ENCODE data around the gene MOCOS. TPM values are rescaled to one million over a fixed set of nuclear protein-coding genes. Genes with fewer than 3 reads are reported as not detected.
"Not testable (repeated sequence)": the region's sequence is repeated elsewhere in the genome, so short reads cannot be mapped to it uniquely, and the experiment has no call there.

Gene MOCOS
- total RNA-seq, 4 donors from 2014 or later, result 2.6 to 5.7 (median 4.4) TPM

- Histone ChIP-seq H3K36me3 (no peaks in the 10 kb centered on the region), H3K4me1 (no peaks in the 10 kb centered on the region), H3K9me3 (peaks cover 0 to 4% of the 10 kb centered on the region in 2 donors), H3K4me3 (no peak overlapping the region), H3K27me3 (no peaks in the 10 kb centered on the region), H3K27ac (no peak overlapping the region)
- DNase-seq, result no peak
- 80 to 94% methylated on average over 3 to 4 of the region's 4 CpGs for WGBS, 2 donors (ENCODE audit: low coverage in 1 of 2)
- intact Hi-C loops (cut with DNase I; ENCODE audit: low total_unique reads) (no loop called here), in situ Hi-C loops (cut with MboI; ENCODE audit: low pct_ligation_motif_present in 1 of 4, low pct_unique_long_range_greater_than_20kb in 1 of 4, low sequenced_read_pairs in 3 of 4) (no loop called here)
- TF ChIP-seq POLR2AphosphoS5 (IDR thresholded peaks at IDR 0.05), result no peak
- TF ChIP-seq CTCF (IDR thresholded peaks at IDR 0.05), result no peak
- no peak for TF ChIP-seq EP300 (IDR thresholded peaks at IDR 0.05; ENCODE audit: low read depth)
- no peak for TF ChIP-seq POLR2A (IDR thresholded peaks at IDR 0.05)
These were observed 17.9 kb downstream of the MOCOS start for GRCh38 chr18:36205166-36205565.

GRCh38 chr18:36207303-36207702 lies 20.0 kb downstream of the MOCOS start:
- DNase-seq, result no peak
- Histone ChIP-seq H3K4me1 (no peaks in the 10 kb centered on the region), H3K27ac (no peak overlapping the region), H3K9me3 (peaks cover 0 to 4% of the 10 kb centered on the region in 2 donors), H3K36me3 (no peaks in the 10 kb centered on the region), H3K27me3 (no peaks in the 10 kb centered on the region), H3K4me3 (no peak overlapping the region)
- 64 to 84% methylated on average over 1 of the region's 1 CpG for WGBS, 2 donors (ENCODE audit: low coverage in 1 of 2)
- intact Hi-C loops (cut with DNase I; ENCODE audit: low total_unique reads), result no loop called here
- no peak for TF ChIP-seq POLR2A (IDR thresholded peaks at IDR 0.05)
- TF ChIP-seq CTCF (IDR thresholded peaks at IDR 0.05), result no peak
- TF ChIP-seq EP300 (IDR thresholded peaks at IDR 0.05; ENCODE audit: low read depth), result no peak
- no peak for TF ChIP-seq POLR2AphosphoS5 (IDR thresholded peaks at IDR 0.05)
- in situ Hi-C loops (cut with MboI; ENCODE audit: low pct_ligation_motif_present in 1 of 4, low pct_unique_long_range_greater_than_20kb in 1 of 4, low sequenced_read_pairs in 3 of 4), result no loop called here

- DNase-seq; H3K4me3 ChIP-seq; H3K9me3 ChIP-seq; H3K27ac ChIP-seq; in situ Hi-C loops (cut with MboI; ENCODE audit: low pct_ligation_motif_present in 1 of 4, low pct_unique_long_range_greater_than_20kb in 1 of 4, low sequenced_read_pairs in 3 of 4); H3K36me3 ChIP-seq; intact Hi-C loops (cut with DNase I; ENCODE audit: low total_unique reads); H3K4me1 ChIP-seq; H3K27me3 ChIP-seq: not testable (repeated sequence)
- WGBS, 2 donors (ENCODE audit: low coverage in 1 of 2), result 98 to 100% methylated on average over 2 of the region's 2 CpGs
These were observed 20.7 kb downstream of the MOCOS start for GRCh38 chr18:36207969-36208368.

GRCh38 chr18:36211612-36212065 lies 24.3 kb downstream of the MOCOS start:
- intact Hi-C loops (cut with DNase I; ENCODE audit: low total_unique reads), result no loop called here

More at GRCh38 chr18:36211612-36212065, 24.3 kb downstream of the MOCOS start:
- no peak for TF ChIP-seq CTCF (IDR thresholded peaks at IDR 0.05)
- TF ChIP-seq EP300 (IDR thresholded peaks at IDR 0.05; ENCODE audit: low read depth), result no peak
- no peak for TF ChIP-seq POLR2AphosphoS5 (IDR thresholded peaks at IDR 0.05)
- no peak for TF ChIP-seq POLR2A (IDR thresholded peaks at IDR 0.05)
- no peak for DNase-seq
- no peak overlapping the region for H3K4me3 ChIP-seq
- no peaks in the 10 kb centered on the region for H3K4me1 ChIP-seq
- no peak overlapping the region for H3K27ac ChIP-seq
- 87% methylated on average over 6 of the region's 6 CpGs; no CpG with 5 or more reads in 1 of the 2 donors for WGBS, 2 donors (ENCODE audit: low coverage in 1 of 2)
- H3K9me3 ChIP-seq, result peaks cover 0 to 4% of the 10 kb centered on the region in 2 donors
- H3K27me3 ChIP-seq, result no peaks in the 10 kb centered on the region
- no peaks in the 10 kb centered on the region for H3K36me3 ChIP-seq
- in situ Hi-C loops (cut with MboI; ENCODE audit: low pct_ligation_motif_present in 1 of 4, low pct_unique_long_range_greater_than_20kb in 1 of 4, low sequenced_read_pairs in 3 of 4), result no loop called here

Measured in transverse colon (tissue), 4 donors.